ENCODE measurements around the gene GJC2. TPM values are rescaled to one million over a fixed set of nuclear protein-coding genes. Genes with fewer than 3 reads are reported as not detected.

GJC2 gene
- total RNA-seq, 4 donors from 2014 or later, result 0.88 to 0.94 TPM; not detected in 2

DNA sequence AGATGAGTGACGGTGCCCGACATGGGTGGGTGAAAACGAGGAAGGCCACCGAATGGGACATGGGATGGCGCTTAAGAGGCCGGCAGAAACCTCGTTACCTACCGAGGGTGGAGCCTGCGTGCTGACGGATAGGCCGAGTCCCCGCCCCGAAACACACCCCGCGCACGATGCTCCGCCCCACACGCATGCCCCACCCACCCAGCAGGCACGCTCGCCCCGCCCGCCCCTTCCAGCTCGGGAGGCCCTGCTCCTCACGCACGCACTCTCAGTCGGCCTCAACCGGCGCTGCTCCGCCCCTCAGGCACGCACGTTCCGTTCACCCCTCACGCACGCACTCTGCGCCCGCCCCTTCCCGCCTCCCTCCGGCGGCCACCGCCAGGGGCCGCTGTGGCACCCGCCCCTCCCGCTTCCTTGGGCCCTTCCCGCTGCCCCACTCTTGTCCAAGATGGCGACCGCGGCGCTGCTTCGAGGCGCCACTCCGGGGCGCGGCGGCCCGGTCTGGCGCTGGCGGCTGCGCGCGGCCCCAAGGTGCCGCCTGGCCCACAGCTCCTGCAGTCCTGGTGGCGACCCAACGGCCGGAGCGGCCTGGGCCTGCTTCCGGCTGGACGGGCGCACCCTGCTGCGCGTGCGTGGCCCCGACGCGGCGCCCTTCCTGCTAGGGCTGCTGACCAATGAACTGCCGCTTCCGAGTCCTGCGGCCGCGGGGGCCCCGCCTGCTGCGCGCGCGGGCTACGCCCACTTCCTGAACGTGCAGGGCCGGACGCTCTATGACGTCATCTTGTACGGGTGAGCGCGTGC is 15.8 kb downstream of the GJC2 start, which contains the start of gene IBA57:
TSS of gene IBA57 (plus strand) at position 433 of the 798 bp plus-strand sequence. CDS start at position 446, 13 bp downstream.
- peak; percentile 99 to 100 (median 100) for DNase-seq
- Histone ChIP-seq H3K4me1 (peaks cover 0 to 37% (median 3%) of the 10 kb centered on the region in 4 donors), H3K4me3 (peak within 1 kb of the TSS; percentile 65 to 100 (median 88)), H3K27ac (peak within 1 kb of the TSS; percentile 99 to 100 (median 100)), H3K36me3 (no peaks in the 10 kb centered on the region), H3K27me3 (no peaks in the 10 kb centered on the region), H3K9me3 (no peaks in the 10 kb centered on the region)
- TF ChIP-seq, protein P1, sequence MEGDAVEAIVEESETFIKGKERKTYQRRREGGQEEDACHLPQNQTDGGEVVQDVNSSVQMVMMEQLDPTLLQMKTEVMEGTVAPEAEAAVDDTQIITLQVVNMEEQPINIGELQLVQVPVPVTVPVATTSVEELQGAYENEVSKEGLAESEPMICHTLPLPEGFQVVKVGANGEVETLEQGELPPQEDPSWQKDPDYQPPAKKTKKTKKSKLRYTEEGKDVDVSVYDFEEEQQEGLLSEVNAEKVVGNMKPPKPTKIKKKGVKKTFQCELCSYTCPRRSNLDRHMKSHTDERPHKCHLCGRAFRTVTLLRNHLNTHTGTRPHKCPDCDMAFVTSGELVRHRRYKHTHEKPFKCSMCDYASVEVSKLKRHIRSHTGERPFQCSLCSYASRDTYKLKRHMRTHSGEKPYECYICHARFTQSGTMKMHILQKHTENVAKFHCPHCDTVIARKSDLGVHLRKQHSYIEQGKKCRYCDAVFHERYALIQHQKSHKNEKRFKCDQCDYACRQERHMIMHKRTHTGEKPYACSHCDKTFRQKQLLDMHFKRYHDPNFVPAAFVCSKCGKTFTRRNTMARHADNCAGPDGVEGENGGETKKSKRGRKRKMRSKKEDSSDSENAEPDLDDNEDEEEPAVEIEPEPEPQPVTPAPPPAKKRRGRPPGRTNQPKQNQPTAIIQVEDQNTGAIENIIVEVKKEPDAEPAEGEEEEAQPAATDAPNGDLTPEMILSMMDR (IDR thresholded peaks at IDR 0.05), result peak; percentile 88 to 100 (median 98)
- peak; percentile 78 to 97 for TF ChIP-seq POLR2A (IDR thresholded peaks at IDR 0.05)

- Histone ChIP-seq H3K4me1 (peaks cover 0 to 33% (median 3%) of the 10 kb centered on the region in 4 donors), H3K27me3 (no peaks in the 10 kb centered on the region), H3K27ac (peak overlapping the region; percentile 99 to 100 (median 100)), H3K36me3 (no peaks in the 10 kb centered on the region), H3K4me3 (peak overlapping the region; percentile 65 to 100 (median 88)), H3K9me3 (no peaks in the 10 kb centered on the region)
- no peak for TF ChIP-seq POLR2A (IDR thresholded peaks at IDR 0.05)
- TF ChIP-seq, protein P1 (IDR thresholded peaks at IDR 0.05), result peak in 5 of 6 experiments; percentile 22 to 63 (median 57)
- peak in 2 of 3 donors; percentile 52 to 85 for DNase-seq
Observed at GRCh38 chr1:228166170-228166936, 16.6 kb downstream of the GJC2 start.

GRCh38 chr1:228168563-228169270 is 19.0 kb downstream of the GJC2 start:
- no peaks in the 10 kb centered on the region for H3K9me3 ChIP-seq
- peaks cover 0 to 16% (median 3%) of the 10 kb centered on the region in 4 donors for H3K4me1 ChIP-seq
- no peak overlapping the region for H3K4me3 ChIP-seq
- TF ChIP-seq, protein P1 (IDR thresholded peaks at IDR 0.05), result no peak
- no peak for TF ChIP-seq POLR2A (IDR thresholded peaks at IDR 0.05)
- H3K27ac ChIP-seq, result no peak overlapping the region
- DNase-seq, result peak in 1 of 3 donors; percentile 25
- no peaks in the 10 kb centered on the region for H3K27me3 ChIP-seq
- no peaks in the 10 kb centered on the region for H3K36me3 ChIP-seq

DNA sequence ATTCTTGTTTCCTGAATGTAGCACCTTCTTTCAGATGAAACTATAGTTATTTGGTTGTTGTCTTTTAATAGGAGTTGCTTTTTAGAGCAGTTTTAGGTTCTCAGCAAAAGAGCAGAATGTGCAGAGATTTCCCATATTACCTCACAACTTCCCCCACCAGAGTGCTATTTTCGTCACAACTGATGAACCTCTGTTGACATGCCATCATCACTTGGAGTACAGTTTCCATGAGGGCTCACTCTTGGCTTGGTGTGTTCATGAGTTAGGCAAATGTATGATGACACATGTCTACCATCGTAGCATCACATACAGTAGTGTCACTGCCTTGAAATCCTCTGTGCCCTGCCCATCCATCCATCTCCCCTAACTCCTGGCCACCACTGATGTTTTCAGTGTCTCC is 19.6 kb downstream of the GJC2 start:
- no peaks in the 10 kb centered on the region for H3K9me3 ChIP-seq
- peaks cover 0 to 17% (median 3%) of the 10 kb centered on the region in 4 donors for H3K4me1 ChIP-seq
- no peak for DNase-seq
- no peak overlapping the region for H3K27ac ChIP-seq
- no peaks in the 10 kb centered on the region for H3K36me3 ChIP-seq
- H3K27me3 ChIP-seq, result no peaks in the 10 kb centered on the region
- H3K4me3 ChIP-seq, result no peak overlapping the region
- TF ChIP-seq, protein P1 (IDR thresholded peaks at IDR 0.05), result no peak
- TF ChIP-seq POLR2A (IDR thresholded peaks at IDR 0.05), result no peak

- Histone ChIP-seq H3K4me3 (no peak overlapping the region), H3K27me3 (no peaks in the 10 kb centered on the region), H3K9me3 (no peaks in the 10 kb centered on the region), H3K27ac (no peak overlapping the region), H3K36me3 (peaks cover 0 to 12% (median 0%) of the 10 kb centered on the region in 3 donors), H3K4me1 (peaks cover 0 to 10% (median 0%) of the 10 kb centered on the region in 4 donors)
- DNase-seq, result no peak
- TF ChIP-seq, protein P1 (IDR thresholded peaks at IDR 0.05), result no peak
- no peak for TF ChIP-seq POLR2A (IDR thresholded peaks at IDR 0.05)
Observed at GRCh38 chr1:228170666-228171065, 20.9 kb downstream of the GJC2 start.

Measured in Peyer's patch (tissue), 4 donors.